SU-DHL-6 (cell line): ENCODE data around the gene AOX1.

Experiments used
- EZH2phosphoT487 ChIP-seq: fragments of 200-600 bp; sonication (generic), shearing (Covaris generic); conservative IDR thresholded peaks from 2 replicates; pipeline ENCODE4 v1.6.1; 2018; ENCODE audit warnings: mild to moderate bottlenecking, antibody characterized with exemption, low read length, moderate library complexity, mixed read lengths
- TF ChIP-seq, protein P1 (sequence below): fragments of 200-600 bp; sonication (generic); IDR thresholded peaks from one replicate; pipeline ENCODE4 v1.5.1; 2017; ENCODE audit warnings: antibody characterized with exemption, mild to moderate bottlenecking, low read length, moderate library complexity; ENCODE audit not compliant: insufficient read depth, poor library complexity, severe bottlenecking

DNA sequence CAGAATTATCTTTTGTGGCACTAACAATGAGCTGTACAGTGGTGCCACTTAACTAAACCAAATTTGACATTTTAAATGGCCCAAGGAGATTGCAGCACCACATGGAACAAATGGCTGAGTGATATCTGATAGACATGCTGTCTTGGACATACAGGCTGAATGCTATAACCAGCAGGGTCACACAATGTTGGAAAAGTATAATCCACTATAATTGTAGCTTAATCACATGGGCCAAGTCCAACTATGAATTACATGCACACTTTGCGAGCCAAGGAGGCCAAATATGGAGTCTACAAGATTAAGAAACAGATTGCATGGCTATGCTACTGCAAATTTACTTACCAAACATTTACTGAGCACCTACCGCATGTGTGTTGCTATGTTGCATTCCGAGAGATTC, 69.0 kb downstream of the AOX1 start:
- TF ChIP-seq, protein P1, sequence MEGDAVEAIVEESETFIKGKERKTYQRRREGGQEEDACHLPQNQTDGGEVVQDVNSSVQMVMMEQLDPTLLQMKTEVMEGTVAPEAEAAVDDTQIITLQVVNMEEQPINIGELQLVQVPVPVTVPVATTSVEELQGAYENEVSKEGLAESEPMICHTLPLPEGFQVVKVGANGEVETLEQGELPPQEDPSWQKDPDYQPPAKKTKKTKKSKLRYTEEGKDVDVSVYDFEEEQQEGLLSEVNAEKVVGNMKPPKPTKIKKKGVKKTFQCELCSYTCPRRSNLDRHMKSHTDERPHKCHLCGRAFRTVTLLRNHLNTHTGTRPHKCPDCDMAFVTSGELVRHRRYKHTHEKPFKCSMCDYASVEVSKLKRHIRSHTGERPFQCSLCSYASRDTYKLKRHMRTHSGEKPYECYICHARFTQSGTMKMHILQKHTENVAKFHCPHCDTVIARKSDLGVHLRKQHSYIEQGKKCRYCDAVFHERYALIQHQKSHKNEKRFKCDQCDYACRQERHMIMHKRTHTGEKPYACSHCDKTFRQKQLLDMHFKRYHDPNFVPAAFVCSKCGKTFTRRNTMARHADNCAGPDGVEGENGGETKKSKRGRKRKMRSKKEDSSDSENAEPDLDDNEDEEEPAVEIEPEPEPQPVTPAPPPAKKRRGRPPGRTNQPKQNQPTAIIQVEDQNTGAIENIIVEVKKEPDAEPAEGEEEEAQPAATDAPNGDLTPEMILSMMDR = no peak
- no peak for TF ChIP-seq EZH2phosphoT487
